Lower leg skin (tissue), 3 donors: ENCODE data around the gene PLEKHM3.

Experiments
- CTCF ChIP-seq, 3 donors: fragments of 450-650 bp; IDR thresholded peaks; one replicate each; pipeline ENCODE4 v1.5.1; 2016; ENCODE audit warnings: antibody characterized with exemption in 3 of 3, mild to moderate bottlenecking in 3 of 3, moderate library complexity in 2 of 3
- POLR2A ChIP-seq, 2 donors: fragments of 450-650 bp; IDR thresholded peaks; one replicate each; pipeline ENCODE4 v1.6.1; 2016 to 2017; ENCODE audit warnings: antibody characterized with exemption in 2 of 2, mild to moderate bottlenecking in 1 of 2, moderate library complexity in 1 of 2

DNA sequence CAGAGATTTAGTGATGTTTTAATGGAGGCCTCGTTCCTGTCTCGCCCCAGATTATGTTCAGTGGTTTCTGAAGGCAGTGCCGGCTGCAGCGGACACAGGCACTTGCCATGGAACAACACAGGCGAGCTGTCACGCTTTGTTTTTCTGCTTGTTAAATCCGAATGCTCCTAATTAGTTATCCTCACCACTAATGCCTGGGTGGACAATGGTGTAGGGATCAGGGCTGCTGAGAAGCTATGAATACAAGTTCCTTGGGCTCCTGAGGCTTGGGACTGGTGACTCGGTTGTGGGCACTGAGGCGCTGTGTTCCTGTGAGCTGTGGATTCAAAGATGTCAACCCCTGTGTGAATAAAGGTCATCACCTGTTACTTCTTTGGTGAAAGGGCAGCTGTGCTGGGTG lies 123.5 kb downstream of the PLEKHM3 start:
- no peak for TF ChIP-seq CTCF (IDR thresholded peaks at IDR 0.05)
- TF ChIP-seq POLR2A (IDR thresholded peaks at IDR 0.05), result no peak
